ENCODE results near the gene LRRC70.
"Not testable (repeated sequence)": the region's sequence is repeated elsewhere in the genome, so short reads cannot be mapped to it uniquely, and the experiment has no call there.

The LRRC70 gene, protein sequence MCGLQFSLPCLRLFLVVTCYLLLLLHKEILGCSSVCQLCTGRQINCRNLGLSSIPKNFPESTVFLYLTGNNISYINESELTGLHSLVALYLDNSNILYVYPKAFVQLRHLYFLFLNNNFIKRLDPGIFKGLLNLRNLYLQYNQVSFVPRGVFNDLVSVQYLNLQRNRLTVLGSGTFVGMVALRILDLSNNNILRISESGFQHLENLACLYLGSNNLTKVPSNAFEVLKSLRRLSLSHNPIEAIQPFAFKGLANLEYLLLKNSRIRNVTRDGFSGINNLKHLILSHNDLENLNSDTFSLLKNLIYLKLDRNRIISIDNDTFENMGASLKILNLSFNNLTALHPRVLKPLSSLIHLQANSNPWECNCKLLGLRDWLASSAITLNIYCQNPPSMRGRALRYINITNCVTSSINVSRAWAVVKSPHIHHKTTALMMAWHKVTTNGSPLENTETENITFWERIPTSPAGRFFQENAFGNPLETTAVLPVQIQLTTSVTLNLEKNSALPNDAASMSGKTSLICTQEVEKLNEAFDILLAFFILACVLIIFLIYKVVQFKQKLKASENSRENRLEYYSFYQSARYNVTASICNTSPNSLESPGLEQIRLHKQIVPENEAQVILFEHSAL

DNA sequence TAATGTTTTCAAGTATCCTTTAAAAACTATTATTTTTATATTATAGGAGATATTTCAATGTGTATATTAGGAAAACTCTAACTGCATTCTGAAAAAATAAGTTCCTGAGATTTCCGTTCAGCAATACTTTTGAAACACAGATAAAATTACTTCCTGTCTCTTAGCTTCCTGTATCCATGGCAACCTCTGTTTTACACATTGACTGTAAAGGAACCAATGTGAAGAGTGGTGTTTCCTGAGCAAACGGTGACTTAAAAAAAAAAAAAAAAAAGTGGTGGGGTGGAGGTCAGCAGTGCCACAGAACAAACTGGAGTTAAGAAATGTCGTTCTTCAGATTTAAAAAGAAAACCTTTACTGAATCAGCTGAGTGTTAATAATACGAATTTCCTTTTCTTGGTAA, at the start of gene LRRC70:
TSS of gene LRRC70 (plus strand) at position 280 of the 400 bp plus-strand sequence. CDS start 620 bp downstream, outside the sequence.
- no peak for DNase-seq (ENCODE audit: low spot score)

DNA sequence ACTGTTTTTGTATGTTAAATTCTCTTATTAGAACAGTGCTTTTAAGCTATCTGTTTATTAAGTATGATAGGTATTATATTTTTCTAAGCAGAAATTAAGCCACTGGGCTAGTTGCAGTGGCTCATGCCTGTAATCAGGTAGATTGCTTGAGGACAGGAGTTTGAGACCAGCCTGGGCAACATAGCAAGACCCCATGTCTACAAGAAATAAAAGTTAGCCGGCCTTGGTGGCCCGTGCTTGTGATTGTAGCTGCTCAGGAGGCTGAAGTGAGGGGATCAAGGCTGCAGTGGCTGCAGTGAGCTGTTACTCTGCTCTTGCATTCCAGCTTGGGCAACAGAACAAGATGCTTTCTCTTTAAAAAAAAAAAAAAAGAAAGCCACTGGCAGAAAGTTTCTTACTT, 45.0 kb upstream of the LRRC70 start:
- DNase-seq (ENCODE audit: low spot score), result no peak

DNA sequence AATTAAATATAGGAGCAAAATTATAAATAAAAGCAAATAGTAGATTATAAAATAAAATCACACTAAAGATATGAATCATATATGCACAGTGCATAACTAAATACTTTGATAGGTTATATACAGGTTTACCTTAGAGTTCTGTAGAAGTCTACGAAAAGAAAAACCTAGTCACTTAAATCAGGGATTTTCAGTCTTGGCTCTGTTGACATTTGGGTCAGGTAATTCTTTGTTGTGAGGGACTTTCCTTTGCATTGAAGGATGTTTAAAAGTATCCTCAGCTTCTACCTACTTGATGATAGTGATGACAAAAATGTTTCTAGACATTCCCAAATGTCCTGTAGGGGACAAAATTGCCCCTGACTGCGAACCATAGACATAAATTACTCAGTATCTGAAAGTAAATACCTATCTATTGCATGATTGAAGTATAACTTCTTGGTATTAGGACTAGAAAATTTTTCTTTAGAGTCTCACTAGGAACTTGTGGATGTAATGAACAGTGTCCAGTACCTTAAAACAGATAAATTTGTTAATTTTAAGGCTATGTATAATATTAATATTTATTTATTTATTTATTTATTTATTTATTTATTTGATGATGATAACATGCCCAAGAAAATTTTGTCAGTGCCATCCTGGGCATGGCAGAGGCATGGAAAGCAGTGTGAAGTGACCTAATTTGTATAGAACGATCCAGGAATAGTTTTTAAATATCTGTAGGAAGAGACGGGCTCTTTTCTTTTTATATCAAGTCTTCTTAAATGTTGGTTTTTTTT, 44.0 kb upstream of the LRRC70 start:
- DNase-seq (ENCODE audit: low spot score), result no peak

DNA sequence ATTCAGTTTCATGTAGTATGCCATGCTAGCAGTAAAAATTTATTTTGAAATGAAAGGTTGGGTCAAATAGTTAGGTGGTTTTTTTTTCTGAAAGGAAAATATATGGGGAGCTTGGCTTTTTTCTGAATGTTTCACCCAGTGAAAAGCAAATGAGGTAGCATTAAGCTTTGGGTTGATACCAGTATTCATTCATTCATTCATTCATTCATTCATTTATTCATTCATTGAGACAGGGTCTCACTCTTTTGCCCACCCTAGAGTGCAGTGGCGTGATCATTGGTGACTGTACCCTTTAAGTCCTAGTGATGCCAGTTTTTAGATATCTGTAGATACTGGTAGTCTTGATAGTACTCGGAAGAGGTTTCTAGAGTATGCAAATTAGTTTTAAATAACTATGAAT, 42.4 kb upstream of the LRRC70 start:
- no peak for DNase-seq (ENCODE audit: low spot score)

DNA sequence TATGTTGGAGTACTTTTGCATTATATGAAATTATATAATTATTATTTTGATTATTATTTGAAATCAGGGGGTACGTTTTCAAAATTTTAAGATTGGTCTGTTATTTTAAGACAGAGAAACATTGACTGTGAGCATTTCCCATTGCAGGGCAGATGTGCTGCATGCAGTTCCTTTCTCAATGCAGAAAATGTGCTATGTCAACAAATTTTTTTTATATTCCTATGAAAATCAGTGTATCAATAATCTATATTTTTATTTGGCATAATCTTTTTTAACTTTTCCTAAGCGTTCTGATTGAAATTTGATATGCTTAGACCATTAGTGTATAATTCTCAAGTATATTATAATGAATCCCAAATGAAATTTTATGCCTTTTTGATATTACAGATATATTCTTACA, 41.8 kb upstream of the LRRC70 start:
- DNase-seq (ENCODE audit: low spot score), result no peak

DNA sequence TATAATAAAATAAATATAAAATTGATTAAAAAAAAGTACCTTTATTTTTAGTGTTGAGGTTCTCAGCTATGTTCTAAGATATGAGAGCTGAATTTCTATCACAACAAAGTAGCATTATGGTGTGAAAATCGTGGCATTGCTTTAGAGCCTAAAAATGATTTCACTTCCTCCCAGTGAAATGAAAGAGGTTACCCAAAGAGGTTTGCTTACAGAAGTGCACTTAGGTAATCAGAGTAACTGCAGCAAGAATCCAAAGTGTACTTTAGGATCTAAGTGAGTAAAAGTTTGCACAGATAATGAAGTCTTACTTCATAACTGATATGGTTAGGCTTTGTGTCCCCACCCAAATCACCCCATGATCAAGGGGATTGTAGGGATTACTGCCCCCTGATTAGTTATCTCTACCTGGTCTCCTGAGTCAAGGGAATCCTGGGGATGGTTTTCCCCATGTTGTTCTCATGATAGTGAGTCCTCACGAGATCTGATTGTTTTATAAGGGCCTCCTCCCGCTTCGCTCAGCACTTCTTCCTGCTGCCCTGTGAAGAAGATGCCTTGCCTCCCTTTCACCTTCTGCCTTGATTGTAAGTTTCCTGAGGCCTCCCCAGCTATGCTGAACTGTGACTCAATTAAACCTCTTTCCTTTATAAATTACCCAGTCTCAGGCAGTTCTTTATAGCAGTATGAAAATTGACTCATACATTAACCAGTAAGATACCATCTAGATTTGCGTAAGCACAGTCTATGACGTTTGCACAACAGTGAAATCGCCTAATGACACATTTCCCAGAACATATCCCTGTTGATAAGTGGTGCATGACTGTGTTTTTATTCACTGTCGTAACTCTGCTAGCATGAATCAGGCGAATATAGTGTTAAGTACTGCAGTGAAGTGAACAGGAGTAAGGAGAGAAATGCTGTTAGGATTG, 40.3 kb upstream of the LRRC70 start:
- no peak for DNase-seq (ENCODE audit: low spot score)

DNA sequence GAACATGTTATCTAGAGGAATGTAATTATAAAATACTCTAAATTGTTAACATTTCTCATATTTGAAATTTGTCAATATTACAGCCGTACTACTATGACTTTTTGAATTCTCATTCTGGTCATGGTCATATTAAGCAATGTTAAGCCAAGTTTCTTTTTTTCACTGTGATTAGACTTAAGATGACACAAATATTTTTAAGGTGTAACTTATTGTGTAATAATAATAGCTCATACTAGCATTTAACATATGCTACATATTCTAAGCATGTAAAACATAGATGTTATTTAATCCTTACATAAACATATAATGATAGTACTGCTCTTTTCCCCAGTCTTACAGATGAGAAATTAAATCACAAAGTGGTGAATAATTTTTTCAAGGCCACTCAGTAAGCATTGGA, 35.9 kb upstream of the LRRC70 start:
- no peak for DNase-seq (ENCODE audit: low spot score)

DNA sequence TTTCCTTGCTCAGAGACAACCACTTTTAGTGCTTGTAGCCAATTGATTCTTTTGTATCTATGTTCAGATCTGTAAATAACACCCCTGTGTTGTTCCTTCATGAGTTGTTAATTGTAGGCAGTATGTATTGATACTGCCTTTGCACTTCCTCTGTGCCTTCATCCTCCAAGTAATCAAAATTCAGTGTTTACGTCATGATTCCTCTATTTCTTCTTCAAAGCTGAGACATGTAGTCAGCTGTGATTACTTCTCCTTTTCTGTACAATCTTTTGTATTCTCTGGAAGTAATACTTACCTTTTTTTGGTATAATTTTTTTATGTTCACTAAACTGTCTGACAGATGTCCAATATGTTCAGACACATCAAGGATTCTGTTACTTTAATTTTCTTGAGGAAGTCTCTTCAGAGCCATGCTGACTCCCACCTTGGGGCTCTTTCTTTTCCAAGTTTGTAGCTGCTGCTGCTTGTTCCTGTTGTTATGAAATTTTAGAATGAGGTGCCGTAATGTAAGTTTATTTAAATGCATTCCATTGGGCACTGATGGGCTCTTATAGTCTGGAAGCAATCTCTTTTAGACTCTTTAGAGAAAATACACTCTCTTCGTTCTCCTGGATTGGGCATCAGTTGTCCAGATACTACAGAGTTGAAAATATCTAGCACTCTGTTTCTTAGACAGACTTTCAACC, 30.5 kb upstream of the LRRC70 start:
- no peak for DNase-seq (ENCODE audit: low spot score)

DNA sequence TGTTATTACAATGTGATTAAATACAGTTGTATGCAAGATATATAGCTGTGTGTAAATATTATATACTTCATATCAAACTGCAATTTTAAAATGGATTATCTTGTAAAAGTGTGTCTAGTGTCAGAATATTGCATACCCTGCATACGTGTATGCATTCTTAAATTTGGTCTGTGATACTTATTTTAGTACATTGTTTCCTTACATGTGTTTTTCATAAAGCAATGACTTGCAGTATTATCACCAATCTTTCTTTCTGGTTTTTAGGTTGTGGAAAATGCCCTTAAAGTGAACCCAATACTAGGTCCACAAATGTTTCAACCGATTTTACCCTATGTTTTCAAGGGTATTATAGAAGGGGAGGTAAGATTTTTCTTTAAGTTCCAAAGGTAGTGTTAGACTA, 28.5 kb upstream of the LRRC70 start:
- DNase-seq (ENCODE audit: low spot score), result no peak

DNA sequence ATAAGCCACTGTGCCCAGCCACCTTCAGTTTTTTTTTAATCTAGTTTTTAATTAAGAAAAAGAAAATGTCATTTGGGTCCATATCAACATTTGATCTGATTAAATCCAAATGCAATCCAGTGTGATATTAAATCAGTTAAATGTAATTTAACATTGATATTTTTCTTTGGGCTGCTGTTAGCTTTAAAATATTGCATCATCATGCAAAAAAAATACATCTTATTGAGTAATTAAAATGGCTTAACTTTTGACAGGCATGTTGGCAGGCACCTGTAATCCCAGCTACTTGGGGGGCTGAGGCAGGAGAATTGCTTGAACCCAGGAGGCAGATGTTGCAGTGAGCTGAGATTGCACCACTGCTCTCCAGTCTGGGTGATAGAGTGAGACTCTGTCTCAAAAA, 22.7 kb upstream of the LRRC70 start:
- no peak for DNase-seq (ENCODE audit: low spot score)

DNA sequence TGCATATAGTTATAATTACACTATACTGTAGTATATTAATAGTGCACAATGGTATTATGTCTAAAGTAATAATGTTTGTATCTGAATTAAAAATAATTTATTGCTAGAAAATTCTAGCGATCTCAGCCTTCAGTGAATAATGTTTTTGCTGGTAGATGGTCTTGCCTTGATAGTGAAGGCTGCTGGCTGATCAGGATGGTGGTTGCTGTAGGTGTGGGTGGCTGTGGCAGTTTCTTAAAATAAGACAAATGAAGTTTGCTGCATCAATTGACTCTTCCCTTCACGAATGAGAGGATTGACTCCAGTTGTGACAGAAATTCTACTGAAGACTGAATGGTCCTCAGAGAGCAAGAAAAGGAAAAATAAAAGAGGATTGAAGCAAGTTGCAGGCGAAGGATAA, 19.7 kb upstream of the LRRC70 start:
- no peak for DNase-seq (ENCODE audit: low spot score)

DNA sequence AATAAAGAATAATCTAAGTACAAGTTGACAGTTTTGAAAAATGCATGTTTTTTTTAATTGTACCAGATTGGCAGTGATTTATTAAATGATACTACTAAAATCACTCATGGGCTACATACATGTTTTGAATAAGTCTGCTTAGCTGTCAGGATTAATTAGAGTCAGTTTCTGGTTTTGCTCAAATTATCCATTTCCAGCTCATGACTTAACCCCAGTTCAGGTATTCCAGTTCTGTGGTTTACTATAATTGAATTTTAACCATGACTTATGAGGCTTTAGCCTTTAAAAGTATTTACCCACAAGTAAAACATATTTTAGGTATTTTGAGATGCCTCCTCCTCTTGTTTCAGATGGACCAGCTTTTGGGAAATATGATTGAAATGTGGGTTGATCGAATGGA, 17.8 kb upstream of the LRRC70 start:
- no peak for DNase-seq (ENCODE audit: low spot score)

DNA sequence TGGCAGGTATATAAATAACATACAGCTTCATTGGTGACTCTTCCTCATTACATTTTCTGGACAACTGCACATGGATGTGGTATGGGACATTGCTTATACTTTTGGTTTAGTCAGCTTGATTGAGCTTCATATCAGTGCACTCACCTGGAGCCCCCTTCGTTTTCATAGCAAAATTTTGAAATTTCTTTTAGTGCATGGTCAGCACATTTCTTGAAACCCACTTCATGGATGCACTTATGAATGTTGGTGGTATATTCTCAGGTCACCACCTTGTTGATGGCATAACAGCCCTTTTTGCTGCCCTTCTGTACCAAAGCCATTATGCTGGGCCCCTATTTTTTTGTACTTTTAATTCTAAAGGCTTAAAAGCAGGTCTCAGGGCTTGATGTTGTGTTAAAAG, 16.7 kb upstream of the LRRC70 start:
- no peak for DNase-seq (ENCODE audit: low spot score)

DNA sequence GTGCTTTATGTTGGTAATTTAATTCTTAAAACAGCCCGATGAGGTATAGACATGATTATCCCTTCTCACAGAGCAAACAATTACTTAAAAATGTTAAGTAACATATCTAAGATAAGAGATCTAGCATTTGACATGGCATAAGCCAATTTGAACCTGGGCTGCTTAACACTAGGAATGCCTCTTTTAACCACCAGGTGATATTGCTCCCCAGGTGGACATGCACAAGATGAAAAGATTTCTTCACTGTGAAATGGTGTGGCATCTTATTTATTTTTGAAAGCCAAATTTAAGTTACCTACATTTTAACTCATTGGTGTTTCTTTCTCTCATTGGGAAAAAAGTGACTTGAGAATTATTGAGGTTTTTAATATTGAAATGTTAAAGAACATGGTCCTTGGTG, 15.8 kb upstream of the LRRC70 start:
- DNase-seq (ENCODE audit: low spot score), result no peak

DNA sequence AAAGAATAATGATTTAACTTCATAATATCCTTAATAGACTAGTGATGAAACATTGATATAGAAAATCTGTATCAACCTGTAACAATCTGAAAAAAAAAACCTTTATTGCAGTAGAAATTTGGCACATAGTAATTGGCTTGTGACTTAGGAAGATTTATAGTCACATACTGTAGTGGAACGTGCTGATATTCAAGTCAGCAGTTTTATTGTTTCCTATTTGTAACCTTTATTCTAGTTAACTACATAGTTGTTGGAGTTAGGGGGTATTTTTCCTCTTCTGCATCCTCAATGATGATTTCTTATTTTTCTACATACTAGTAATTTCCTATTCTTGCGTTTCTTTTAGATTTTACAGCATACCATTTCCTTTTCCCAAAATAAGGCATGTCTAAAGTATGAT, 14.5 kb upstream of the LRRC70 start:
- no peak for DNase-seq (ENCODE audit: low spot score)

DNA sequence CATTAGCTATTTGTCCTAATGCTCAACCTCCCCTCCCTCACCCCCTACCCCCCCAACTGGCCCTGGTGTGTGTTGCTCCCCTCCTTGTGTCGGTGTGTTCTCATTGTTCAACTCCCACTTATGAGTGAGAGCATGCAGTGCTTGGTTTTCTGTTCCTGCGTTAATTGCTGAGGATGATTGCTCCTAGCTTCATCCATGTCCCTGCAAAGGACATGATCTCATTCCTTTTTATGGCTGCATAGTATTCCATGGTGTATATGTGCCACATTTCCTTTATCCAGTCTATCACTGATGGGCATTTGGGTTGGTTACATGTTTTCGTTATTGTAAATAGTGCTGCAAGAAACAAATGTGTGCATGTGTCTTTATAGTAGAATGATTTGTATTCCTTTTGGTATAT, 12.9 kb upstream of the LRRC70 start:
- DNase-seq (ENCODE audit: low spot score), result not testable (repeated sequence)

DNA sequence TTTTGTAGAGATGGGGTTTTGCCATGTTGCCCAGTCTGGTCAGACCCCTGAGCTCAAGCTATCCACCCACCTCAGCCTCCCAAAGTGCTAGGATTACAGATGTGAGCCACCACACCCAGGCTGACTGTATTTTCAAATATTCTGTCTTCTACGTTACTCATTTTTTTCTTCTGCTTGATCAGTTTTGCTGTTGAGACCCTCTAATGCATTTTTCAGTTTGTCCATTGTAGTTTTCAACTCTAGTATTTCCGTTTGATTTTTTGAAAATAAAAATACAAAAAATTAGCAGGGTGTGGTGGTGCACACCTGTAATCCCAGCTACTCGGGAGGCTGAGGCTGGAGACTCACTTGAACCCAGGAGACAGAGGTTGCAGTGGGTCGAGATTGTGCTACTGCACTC, 10.5 kb upstream of the LRRC70 start:
- DNase-seq (ENCODE audit: low spot score), result no peak

DNA sequence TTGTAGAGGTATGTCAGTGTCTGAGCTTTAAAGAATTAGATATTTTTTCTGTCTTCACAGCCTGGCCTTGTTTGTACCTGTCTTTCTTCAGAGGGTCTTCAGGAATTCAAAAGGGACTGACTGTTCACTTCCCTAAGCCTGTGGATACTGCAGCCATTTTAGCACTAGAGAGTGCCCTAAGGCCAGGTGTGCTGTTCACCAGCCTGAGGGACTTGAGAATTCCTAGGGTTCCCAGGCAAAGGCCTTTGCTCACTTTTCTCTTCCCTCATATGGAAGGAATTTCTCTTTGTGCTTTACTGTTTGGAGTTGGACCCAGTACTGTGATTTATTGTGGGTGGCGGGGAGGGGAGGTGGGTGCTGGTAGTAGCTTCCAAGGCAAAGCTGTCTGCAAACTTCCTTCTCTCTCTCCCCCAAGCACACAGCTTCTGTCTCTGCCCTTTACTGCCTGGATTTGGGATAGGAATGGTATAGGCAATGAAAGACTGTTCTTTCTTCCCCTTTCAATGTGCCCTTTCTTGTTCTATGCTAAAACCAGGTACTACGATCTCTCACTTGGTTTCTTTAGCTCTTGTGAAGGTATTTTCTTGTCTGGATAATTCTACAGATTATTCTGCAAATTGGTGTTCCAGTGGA, 9.7 kb upstream of the LRRC70 start:
- no peak for DNase-seq (ENCODE audit: low spot score)

DNA sequence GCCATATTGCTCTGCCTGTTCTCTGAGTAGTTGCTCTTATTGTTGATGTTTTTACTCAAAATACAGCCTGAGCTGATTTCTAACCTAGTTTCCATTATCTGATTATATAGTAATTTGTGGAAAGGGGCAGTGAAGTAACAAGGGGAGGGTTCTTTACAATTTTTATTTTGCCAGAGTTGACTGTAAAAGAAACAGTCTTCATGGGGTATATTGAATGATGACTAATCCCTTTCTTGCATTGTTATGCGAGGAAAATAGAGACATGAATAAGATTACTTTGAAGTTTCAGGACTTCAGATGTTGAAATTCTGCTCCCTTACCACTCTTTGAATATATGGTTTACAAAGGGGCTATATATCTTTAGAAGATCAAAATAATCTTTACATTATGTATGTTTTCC, 9.1 kb upstream of the LRRC70 start:
- no peak for DNase-seq (ENCODE audit: low spot score)

DNA sequence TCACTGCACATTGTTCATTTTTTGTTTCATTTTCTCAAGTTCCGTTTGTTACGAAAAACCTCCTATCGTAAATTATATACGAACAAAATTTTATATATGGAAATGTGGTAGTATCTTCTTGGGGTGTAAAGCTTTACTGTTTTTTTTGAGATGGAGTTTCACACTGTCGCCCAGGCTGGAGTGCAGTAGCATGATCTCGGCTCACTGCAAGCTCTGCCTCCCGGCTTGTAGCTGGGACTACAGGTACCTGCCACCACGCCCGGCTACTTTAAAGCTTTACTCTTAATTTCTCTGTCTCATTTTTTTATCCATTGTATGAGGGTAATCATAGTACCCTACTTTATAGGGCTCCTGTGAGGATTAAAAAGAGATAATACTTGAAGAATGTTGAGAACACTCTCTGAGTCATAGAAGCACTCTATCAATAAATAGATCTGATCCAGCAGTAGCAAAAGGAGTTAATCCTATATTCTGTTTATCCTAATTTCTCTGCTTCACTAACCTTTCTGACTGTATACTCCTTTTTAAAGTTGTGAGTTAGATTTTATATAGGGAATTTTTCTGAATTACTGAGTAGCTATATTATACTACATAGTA, 5.6 kb upstream of the LRRC70 start:
- no peak for DNase-seq (ENCODE audit: low spot score)
